ENCODE measurements around the gene NPAT.
"Not testable (repeated sequence)": the region's sequence is repeated elsewhere in the genome, so short reads cannot be mapped to it uniquely, and the experiment has no call there.

The NPAT gene

GRCh38 chr11:108218912-108219783 lies 3.3 kb downstream of the NPAT start:
- DNase-seq: no peak

GRCh38 chr11:108218455-108218854 lies 4.0 kb downstream of the NPAT start:
- DNase-seq: no peak

DNA sequence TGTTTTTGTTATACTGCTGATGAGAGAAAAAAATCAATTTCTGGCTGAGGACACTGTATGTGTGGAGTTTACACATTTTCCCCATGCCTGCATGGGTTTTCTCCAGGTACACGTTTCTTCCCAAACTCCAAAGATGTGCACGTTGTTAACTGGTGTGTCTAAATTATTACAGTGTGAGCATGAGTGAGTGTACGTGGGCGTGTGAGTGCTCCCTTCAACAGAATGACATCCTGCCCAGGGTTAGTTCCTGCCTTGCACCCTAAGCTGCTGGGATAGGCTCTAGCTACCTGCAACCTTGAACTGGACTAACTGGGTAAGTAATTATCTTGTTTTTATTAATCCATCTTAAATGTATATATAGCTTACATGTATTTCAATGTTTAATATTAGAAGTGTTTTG lies 5.5 kb downstream of the NPAT start:
- DNase-seq: no peak

GRCh38 chr11:108213784-108214183 lies 8.7 kb downstream of the NPAT start:
- DNase-seq: no peak

DNA sequence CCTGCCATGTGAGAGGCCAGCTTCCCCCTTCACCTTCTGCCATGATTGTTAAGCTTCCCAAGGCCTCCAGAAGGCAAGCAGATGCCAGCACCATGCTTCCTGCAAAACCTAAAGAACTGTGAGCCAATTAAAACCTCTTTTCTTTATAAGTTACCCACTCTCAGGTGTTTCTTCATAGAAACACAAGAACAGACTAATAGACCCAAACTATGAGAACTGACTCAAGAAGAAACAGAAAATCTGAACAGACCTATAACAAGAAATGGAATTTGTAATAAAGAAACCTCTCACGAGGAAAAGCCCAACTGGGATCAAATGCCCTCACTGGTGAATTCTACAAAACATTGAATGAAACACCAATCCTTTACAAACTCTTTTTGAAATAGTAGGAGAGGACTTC lies 12.0 kb downstream of the NPAT start:
- no peak for DNase-seq

DNA sequence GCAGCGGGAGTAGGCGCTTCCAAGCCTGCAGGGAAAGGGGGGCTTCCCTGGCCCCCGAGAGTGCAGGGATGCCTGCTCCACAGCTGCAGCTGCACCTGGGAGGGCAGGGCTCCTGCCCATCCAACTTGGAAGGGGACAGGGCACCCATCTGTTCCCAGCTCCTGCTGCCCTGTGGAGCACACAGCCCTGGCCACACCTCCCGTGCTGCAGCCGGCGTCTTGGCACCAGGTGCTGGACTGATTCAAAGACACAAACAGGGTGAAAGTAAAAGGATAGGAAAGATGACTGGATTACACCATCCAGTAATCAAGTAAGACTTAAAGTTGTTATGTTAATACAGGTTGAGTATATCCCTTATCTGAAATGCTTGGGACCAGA lies 14.8 kb downstream of the NPAT start:
- no peak for DNase-seq

GRCh38 chr11:108206969-108207682 lies 15.3 kb downstream of the NPAT start:
- DNase-seq: no peak

DNA sequence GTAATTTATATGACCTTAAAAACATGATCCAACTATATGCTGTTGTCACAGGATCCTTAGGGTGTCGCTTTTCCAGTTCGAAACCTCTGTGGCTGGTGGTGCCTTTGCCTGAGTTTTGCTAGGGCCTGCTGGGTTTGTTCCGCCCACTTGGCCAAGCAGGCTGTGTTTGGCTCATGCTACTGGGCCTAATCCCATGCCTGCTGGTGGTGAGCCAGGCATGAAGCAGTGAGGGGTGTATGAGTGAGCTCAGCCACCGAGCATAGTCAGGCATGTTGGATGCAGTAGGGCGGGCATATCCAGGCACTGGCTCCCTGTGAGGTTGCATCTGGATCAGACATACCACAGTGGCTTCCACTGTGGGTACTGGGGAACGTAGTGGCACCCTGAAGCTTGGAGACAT lies 16.3 kb downstream of the NPAT start:
- peak in 1 of 2 experiments; percentile 48 for DNase-seq

- DNase-seq: no peak
These were observed 17.4 kb downstream of the NPAT start for GRCh38 chr11:108204929-108205499.

DNA sequence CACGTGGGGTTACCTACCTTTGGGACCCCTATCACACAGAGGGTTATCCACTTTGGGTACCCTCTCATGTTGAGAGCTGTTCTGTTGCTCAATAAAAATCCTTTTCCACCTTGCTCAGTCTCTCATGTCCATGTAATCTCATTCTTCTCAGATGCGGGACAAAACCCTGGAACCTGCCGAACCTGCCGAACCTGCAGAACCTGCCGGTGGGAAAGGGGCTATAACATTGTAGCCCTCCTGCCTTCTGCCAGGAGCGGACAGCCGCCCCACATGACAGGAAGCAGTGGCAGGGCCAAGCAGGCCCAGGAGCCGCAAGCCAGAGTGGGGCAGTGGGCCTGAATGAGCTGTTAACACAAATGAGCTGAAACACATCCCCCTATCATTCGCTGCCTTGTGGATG lies 18.1 kb downstream of the NPAT start:
- DNase-seq: no peak

DNA sequence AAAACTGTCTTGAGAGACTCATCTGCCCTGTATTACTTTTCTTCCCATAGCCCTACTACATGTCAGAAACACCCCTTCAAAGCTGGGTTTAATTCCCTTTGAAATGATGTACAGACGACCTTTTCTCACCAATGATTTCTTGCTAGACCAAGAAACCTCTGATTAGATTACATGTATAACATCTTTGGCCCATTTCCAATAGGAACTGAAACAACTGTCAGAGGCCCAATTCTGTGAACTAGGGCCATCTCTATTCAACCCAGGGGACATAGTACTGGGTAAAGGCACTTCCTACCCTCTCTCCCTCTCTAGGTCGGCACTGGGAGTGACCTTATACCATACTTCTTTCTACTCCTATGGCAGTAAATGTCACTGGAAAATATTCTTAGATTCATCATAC lies 19.4 kb downstream of the NPAT start:
- no peak for DNase-seq

DNA sequence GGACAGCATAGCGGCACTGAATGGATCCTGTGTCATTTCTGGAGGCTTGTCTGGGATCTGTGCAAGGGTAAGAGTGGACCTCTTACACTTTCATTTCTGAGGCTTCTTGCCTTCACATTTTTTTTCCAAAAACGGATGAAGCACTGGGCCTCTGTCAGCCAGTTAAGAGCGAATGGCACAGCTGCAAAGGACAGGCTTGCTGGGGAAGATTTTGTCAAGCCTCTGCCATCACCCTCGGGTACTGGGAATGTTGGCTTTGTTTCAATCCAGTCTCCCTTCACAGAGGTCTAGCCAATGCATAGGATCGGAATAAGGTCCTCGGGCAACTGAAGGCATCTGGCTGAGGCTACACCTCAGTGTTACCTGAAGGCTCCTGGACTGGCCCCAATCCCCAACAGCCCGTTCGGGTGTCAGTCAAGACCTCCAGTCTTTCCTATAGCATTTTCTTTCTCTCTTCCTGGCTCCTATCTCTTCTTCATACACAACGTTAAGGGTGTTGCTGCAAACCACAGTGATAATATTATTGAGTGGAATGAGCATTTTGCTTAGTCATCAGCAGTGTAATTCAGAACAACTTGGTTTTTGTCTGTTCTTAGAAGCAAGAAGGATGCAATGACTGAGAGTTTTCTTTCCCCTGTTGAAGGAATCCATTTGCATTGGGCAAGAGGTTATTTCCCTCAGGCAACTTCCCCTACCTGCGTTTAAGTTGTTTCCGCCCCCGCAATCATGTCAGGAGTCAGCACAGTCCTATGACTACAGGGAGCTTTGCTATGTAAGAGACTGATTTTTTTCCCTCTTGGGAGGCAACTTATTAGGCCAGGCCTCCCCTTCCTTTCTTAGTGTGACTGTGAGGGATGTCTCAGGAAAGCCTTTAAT lies 22.8 kb downstream of the NPAT start:
- DNase-seq: no peak

DNA sequence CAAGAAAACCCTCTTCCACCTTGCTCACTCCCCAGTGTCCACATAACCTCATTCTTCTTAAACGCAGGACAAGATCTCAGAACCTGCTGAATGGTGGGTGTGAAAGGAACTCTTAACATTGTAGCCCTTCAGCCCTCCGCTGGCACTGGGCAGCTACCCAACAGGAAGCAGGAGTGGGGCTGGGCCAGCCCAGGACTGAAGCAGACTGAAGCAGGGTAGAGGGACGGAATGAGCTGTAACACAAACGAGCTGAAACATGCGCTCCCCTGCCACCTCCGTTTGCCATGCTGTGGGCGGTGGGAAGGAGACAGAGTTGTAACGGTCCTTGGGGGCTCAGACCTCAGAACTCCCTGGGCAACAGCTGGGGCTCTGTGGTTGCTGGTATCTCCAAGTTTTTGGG lies 23.6 kb downstream of the NPAT start:
- no peak for DNase-seq

- DNase-seq: no peak
These were observed 25.1 kb downstream of the NPAT start for GRCh38 chr11:108197351-108197750.

GRCh38 chr11:108196901-108197300 lies 25.5 kb downstream of the NPAT start:
- DNase-seq: no peak

GRCh38 chr11:108193725-108194124 lies 28.7 kb downstream of the NPAT start:
- DNase-seq: no peak

GRCh38 chr11:108177570-108177969 lies 44.9 kb downstream of the NPAT start:
- DNase-seq: no peak

DNA sequence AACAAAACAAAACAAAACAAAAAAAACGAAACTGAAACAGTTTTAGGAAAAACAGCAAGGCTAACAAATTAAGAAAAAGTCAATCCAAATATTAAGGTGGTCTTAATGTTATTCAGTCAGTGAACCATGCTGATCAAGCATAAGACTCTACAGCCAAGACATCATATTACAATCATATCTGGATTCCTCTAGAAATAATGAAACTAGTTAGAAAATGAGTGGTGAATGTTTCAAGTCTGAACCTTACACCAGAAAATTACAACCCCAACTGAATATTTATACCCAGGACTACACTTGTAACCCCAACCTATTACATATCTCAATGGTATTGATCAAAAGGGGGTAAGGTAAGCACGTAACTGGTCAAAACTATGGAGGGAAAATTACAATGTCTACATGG lies 52.3 kb downstream of the NPAT start:
- no peak for DNase-seq

DNA sequence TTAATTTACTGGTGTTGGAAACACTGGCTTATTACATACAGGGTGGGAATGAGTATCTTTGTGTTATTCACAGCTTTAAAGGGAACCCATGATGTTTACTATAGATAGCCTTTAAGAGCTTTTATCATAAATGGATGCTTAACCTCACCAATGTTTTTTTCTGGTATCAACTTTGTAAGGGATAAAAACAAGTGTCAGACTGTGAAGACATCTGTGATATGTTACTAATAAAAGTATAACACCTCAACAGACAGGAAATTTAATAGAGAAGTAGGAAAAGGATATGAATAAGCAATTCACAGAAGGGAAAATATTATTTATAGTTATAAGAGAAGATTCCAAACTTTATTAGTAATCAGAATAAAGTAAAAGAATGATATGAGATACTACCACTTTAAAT lies 54.8 kb downstream of the NPAT start:
- DNase-seq: no peak

DNA sequence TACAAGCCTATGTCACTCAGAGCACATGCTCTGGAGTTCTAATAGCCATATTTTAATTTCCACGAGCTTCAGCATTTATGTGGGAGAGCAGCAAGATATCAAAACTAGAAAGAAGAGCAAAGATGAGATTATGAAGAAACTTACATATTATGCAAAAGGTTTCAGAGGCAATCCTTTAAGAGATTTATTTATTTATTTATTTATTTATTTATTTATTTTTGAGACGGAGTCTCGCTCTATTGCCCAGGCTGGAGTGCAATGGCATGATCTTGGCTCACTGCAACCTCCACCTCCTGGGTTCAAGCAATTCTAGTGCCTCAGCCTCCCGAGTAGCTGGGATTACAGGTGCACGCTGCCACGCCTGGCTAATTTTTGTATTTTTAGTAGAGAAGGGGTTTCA lies 59.6 kb downstream of the NPAT start:
- DNase-seq: not testable (repeated sequence)

GRCh38 chr11:108160970-108161566 lies 61.4 kb downstream of the NPAT start:
- DNase-seq: no peak

DNA sequence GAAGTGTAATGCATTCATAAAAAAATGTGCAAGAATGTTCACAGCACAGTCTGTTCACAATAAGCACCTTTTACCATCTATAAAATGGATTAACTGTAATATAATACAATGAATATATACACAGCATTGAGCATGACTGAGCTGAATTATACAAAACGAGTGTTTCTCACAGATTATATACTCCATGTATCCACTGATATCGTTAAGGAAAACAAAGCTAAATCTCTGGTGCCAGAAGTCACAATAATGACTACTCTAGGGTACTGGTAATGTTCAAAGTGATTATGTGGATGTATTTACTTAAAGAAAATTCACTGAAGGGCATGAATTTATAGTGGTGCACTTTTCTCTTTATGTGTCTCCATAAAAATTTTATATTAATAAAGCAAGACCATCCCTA lies 67.8 kb downstream of the NPAT start:
- DNase-seq: no peak

GRCh38 chr11:108148556-108148955 lies 73.9 kb downstream of the NPAT start:
- no peak for DNase-seq
